ENCODE results near the gene CLPSL2.

DNA sequence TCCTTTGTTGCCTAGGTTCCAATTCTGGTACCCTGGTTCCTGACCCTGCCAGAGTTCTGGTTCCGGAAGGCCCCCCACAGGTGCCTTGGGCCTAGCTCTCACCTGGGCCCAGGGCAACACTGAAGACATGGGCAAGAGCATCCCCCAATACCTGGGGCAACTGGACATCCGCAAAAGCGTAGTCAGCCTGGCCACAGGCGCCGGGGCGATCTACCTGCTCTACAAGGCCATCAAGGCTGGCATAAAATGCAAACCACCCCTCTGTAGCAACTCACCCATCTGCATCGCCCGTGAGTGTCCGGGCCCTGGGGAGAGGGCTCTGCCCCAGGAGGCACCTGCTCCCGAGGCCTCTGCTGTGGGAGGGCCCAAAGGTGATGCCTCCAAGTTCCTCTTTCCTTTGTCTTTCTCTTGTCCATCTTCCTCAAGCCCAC, 39.4 kb upstream of the CLPSL2 start, which contains the start of gene ARMC12:
- TF ChIP-seq POLR2A (IDR thresholded peaks at IDR 0.05): no peak
- TF ChIP-seq CTCF (IDR thresholded peaks at IDR 0.05 in 8 of 11, conservative IDR thresholded peaks at IDR 0.05 in 3 of 11): no peak
- TF ChIP-seq POLR2AphosphoS5 (IDR thresholded peaks at IDR 0.05): no peak
